Stimulated activated CD8-positive, alpha-beta memory T cell treated with anti-CD3 and anti-CD28 coated beads, Interleukin-4, amount 100 ng/mL, for 4 hours (primary cell): ENCODE results near the gene ESRRB.

Source experiments
- DNase-seq, 2 donors: peaks; one replicate each; pipeline ENCODE4 v3.0.0-alpha.2; 2020; ENCODE audit warnings: low read depth in 2 of 2, low spot score in 1 of 2

ESRRB gene

GRCh38 chr14:76351941-76352340 lies 24.0 kb upstream of the ESRRB start:
- DNase-seq, result no peak

- peak in 1 of 2 donors; percentile 7 for DNase-seq
Measured at GRCh38 chr14:76352639-76353281, 23.2 kb upstream of the ESRRB start.

GRCh38 chr14:76354310-76354709 lies 21.6 kb upstream of the ESRRB start:
- DNase-seq, result no peak

- DNase-seq, result no peak
Measured at GRCh38 chr14:76355771-76356170, 20.2 kb upstream of the ESRRB start.

- no peak for DNase-seq
Measured at GRCh38 chr14:76371066-76371465, 4.9 kb upstream of the ESRRB start.

- no peak for DNase-seq
Measured at GRCh38 chr14:76373456-76373855, 2.5 kb upstream of the ESRRB start.

GRCh38 chr14:76375484-76375883 lies 453 bp upstream of the ESRRB start:
- no peak for DNase-seq

- DNase-seq, result no peak
Measured at GRCh38 chr14:76376409-76376877, 506 bp downstream of the ESRRB start.

- DNase-seq, result no peak
Measured at GRCh38 chr14:76376878-76377734, 1.2 kb downstream of the ESRRB start.

- DNase-seq, result no peak
Measured at GRCh38 chr14:76377735-76378074, 1.8 kb downstream of the ESRRB start.

GRCh38 chr14:76380991-76381390 lies 5.1 kb downstream of the ESRRB start:
- DNase-seq, result no peak

- DNase-seq, result no peak
Measured at GRCh38 chr14:76381817-76382494, 6.0 kb downstream of the ESRRB start.

GRCh38 chr14:76382495-76382832 lies 6.5 kb downstream of the ESRRB start:
- DNase-seq, result no peak

- no peak for DNase-seq
Measured at GRCh38 chr14:76385435-76385834, 9.5 kb downstream of the ESRRB start.

- DNase-seq, result peak; percentile 8 to 23
Measured at GRCh38 chr14:76386944-76387782, 11.2 kb downstream of the ESRRB start.

- DNase-seq, result no peak
Measured at GRCh38 chr14:76389841-76390240, 13.9 kb downstream of the ESRRB start.

- DNase-seq, result no peak
Measured at GRCh38 chr14:76390621-76391020, 14.7 kb downstream of the ESRRB start.

GRCh38 chr14:76391981-76392690 lies 16.2 kb downstream of the ESRRB start:
- DNase-seq, result no peak

GRCh38 chr14:76394569-76394968 lies 18.6 kb downstream of the ESRRB start:
- DNase-seq, result no peak

- DNase-seq, result no peak
Measured at GRCh38 chr14:76395161-76395560, 19.2 kb downstream of the ESRRB start.
